ENCODE results near the gene LRRC37A. TPM values are rescaled to one million over a fixed set of nuclear protein-coding genes. Genes with fewer than 3 reads are reported as not detected.
A peak's percentile ranks its signal among the peaks of the same experiment; 100 is the strongest.
"Not testable (repeated sequence)": the region's sequence is repeated elsewhere in the genome, so short reads cannot be mapped to it uniquely, and the experiment has no call there.

The LRRC37A gene
- total RNA-seq, 1 donor from 2014 or later = 11.5 TPM

DNA sequence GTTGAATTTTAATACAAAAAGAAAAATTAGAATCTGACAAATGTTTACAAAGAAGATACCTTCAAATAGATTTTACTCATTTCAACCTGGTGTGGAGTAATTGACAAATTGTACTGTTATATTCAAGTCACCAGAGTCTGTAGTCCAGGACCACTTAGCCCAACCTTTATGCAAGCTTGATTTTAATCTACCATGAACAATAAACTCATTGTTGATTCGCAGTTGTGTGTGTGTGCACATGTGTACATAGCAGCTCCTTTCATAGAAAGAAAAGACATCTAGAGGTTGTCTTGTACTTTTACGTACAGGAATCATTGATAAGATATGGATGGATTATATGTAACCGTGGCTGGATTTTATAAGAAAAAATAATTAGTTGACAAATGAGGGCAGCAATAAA is 20.7 kb upstream of the LRRC37A start:
- H3K36me3 Mint-ChIP-seq (ENCODE audit: unreplicated experiment) = no peaks in the 10 kb centered on the region
- H3K27me3 Mint-ChIP-seq (ENCODE audit: unreplicated experiment) = peaks cover 2% of the 10 kb centered on the region
- TF ChIP-seq, protein P1, sequence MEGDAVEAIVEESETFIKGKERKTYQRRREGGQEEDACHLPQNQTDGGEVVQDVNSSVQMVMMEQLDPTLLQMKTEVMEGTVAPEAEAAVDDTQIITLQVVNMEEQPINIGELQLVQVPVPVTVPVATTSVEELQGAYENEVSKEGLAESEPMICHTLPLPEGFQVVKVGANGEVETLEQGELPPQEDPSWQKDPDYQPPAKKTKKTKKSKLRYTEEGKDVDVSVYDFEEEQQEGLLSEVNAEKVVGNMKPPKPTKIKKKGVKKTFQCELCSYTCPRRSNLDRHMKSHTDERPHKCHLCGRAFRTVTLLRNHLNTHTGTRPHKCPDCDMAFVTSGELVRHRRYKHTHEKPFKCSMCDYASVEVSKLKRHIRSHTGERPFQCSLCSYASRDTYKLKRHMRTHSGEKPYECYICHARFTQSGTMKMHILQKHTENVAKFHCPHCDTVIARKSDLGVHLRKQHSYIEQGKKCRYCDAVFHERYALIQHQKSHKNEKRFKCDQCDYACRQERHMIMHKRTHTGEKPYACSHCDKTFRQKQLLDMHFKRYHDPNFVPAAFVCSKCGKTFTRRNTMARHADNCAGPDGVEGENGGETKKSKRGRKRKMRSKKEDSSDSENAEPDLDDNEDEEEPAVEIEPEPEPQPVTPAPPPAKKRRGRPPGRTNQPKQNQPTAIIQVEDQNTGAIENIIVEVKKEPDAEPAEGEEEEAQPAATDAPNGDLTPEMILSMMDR (IDR thresholded peaks at IDR 0.05; ENCODE audit: partially characterized antibody, unreplicated experiment) = no peak
- H3K4me3 Mint-ChIP-seq (ENCODE audit: unreplicated experiment) = no peak overlapping the region
- H3K27ac Mint-ChIP-seq (ENCODE audit: unreplicated experiment) = no peak overlapping the region
- no peak for DNase-seq
- no peaks in the 10 kb centered on the region for H3K4me1 Mint-ChIP-seq (ENCODE audit: low read depth, unreplicated experiment)
- peaks cover 3% of the 10 kb centered on the region for H3K9me3 Mint-ChIP-seq (ENCODE audit: unreplicated experiment)

DNA sequence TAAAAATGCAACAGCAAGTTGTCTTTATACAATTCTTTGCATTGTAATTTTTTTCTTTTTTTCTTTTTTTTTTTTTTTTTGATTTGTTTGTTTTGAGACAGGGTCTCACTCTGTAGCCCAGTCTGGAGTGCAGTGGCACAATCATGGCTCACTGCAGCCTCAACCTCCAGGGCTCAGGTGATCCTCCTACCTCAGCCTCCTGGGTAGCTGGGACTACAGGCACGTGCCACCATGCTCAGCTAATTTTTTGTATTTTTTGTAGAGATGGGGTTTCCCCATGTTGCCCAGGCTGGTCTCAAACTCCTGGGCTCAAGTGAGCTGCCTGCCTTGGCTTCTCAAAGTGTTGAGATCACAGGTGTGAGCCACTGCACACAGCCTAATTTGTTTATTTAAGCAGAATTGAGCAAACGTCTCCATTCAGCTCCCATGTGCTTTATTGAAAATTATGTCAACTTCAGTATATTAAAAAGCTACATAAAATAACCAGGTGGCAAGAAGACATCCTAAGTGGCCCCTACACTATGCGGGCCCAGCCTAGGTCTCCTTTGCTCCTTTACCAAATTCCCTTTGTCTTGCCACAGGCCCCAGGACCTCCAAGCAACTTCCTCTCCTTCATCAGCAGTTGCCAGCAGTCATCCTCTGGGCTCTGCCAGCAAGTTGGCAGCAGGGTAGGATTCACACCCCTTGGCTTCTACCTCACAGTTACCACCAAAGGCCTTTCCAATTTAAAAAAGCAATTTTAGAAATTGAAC is 18.0 kb upstream of the LRRC37A start:
- H3K36me3 Mint-ChIP-seq (ENCODE audit: unreplicated experiment); H3K27ac Mint-ChIP-seq (ENCODE audit: unreplicated experiment); H3K4me1 Mint-ChIP-seq (ENCODE audit: low read depth, unreplicated experiment); H3K27me3 Mint-ChIP-seq (ENCODE audit: unreplicated experiment); H3K4me3 Mint-ChIP-seq (ENCODE audit: unreplicated experiment); H3K9me3 Mint-ChIP-seq (ENCODE audit: unreplicated experiment); DNase-seq: not testable (repeated sequence)

DNA sequence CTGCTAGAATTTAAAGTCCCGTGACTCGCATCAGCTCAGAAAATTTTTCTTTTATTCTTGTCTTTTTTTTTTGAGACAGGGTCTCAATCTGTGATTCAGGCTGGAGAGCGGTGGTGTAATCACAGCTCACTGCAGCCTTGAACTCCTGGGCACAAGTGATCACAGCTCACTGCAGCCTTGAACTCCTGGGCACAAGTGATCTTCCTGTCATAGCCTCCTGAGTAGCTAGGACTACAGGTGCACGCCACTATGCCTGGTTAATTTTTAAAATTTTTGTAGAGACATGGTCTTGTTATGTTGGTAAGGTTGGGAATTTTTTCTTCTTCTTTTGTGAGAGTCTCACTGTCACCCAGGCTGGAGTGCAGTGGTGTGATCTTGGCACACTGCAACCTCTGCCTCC is 13.6 kb upstream of the LRRC37A start:
- H3K4me1 Mint-ChIP-seq (ENCODE audit: low read depth, unreplicated experiment) = peaks cover 16% of the 10 kb centered on the region
- not testable (repeated sequence) for H3K27me3 Mint-ChIP-seq (ENCODE audit: unreplicated experiment); H3K27ac Mint-ChIP-seq (ENCODE audit: unreplicated experiment); H3K36me3 Mint-ChIP-seq (ENCODE audit: unreplicated experiment); DNase-seq; H3K4me3 Mint-ChIP-seq (ENCODE audit: unreplicated experiment); H3K9me3 Mint-ChIP-seq (ENCODE audit: unreplicated experiment)

DNA sequence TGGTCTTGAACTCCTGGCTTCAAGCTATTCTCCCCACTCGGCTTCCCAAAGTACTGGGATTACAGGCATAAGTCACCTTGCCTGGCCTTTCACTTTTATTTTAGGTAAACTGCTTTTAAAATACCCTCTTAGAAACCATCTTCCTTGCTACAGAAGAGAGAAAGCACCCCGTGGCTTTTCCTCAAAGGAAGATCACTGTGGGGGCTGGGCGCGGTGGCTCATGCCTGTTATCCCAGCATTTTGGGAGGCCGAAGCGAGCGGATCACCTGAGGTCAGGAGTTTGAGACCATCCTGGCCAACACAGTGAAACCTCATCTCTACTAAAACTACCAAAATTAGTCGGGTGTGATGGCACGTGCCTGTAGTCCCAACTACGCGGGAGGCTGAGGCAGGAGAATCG is 12.3 kb upstream of the LRRC37A start:
- H3K9me3 Mint-ChIP-seq (ENCODE audit: unreplicated experiment); H3K27ac Mint-ChIP-seq (ENCODE audit: unreplicated experiment): not testable (repeated sequence)

DNA sequence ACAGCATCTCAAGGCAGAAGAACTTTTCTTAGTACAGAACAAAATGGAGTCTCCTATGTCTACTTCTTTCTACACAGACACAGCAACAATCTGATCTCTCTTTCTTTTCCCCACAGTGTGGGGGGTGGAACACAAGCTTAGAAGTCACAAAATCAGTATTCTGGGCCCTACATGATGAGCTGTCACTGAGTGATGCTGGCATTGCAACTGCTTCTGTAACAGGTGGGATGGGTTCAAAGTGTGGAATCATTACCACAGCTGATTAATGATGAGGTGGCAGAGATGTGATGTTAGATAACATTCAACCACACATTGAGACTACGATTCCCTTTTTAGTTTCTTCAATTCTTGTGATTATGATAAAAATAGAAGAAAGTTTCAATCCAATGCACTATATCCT is 10.5 kb upstream of the LRRC37A start:
- not testable (repeated sequence) for H3K27me3 Mint-ChIP-seq (ENCODE audit: unreplicated experiment); DNase-seq; H3K9me3 Mint-ChIP-seq (ENCODE audit: unreplicated experiment); H3K4me3 Mint-ChIP-seq (ENCODE audit: unreplicated experiment); H3K36me3 Mint-ChIP-seq (ENCODE audit: unreplicated experiment)
- Mint-ChIP-seq H3K27ac (ENCODE audit: unreplicated experiment) (peak overlapping the region; percentile 44), H3K4me1 (ENCODE audit: low read depth, unreplicated experiment) (peaks cover 20% of the 10 kb centered on the region)

More for the DNA sequence above, 12.3 kb upstream of the LRRC37A start:
- H3K27me3 Mint-ChIP-seq (ENCODE audit: unreplicated experiment); DNase-seq; H3K36me3 Mint-ChIP-seq (ENCODE audit: unreplicated experiment); H3K4me3 Mint-ChIP-seq (ENCODE audit: unreplicated experiment): not testable (repeated sequence)
- H3K4me1 Mint-ChIP-seq (ENCODE audit: low read depth, unreplicated experiment) = peaks cover 20% of the 10 kb centered on the region

DNA sequence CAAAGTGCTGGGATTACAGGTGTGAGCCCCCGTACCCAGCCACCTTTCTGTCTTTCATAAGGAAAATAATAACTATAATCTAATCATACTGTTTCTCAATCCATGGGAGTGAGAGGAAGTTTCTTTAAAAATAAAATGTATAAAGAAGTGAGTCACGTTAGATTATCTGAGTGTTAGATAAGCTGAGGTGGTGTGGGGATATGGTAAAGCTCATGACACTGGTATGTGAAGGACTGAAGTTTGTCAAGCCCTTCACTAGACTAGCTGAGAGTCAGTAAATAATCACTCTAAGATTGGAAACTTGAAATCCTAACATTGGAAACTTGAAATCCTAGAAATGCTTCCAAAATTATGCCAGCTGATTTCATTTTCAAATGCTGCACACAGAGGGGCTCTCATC is 9.4 kb upstream of the LRRC37A start:
- H3K27me3 Mint-ChIP-seq (ENCODE audit: unreplicated experiment); H3K36me3 Mint-ChIP-seq (ENCODE audit: unreplicated experiment); H3K4me3 Mint-ChIP-seq (ENCODE audit: unreplicated experiment); H3K9me3 Mint-ChIP-seq (ENCODE audit: unreplicated experiment); H3K27ac Mint-ChIP-seq (ENCODE audit: unreplicated experiment); DNase-seq: not testable (repeated sequence)
- H3K4me1 Mint-ChIP-seq (ENCODE audit: low read depth, unreplicated experiment) = peaks cover 15% of the 10 kb centered on the region

DNA sequence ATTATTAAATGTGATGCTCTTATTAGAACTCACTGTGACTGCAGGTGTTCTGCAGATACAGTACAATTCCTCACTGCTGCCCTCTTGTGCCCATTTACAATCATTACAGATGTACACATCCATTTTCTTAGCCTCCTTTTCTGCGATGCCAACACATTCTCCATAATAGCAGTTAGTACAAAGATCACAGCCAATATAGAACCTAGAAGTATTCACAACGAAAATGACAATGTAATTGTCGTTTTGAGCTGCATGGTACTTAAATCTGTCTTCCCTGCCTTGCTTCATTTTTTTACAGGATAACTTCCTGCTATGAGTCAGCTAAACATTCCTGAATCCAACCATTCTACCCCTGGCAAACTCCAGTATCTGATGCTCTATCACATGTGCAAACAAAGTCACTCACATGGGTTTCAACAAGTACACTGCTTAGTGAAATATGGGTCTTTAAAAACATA is 8.1 kb upstream of the LRRC37A start:
- H3K9me3 Mint-ChIP-seq (ENCODE audit: unreplicated experiment); DNase-seq; H3K27me3 Mint-ChIP-seq (ENCODE audit: unreplicated experiment); H3K27ac Mint-ChIP-seq (ENCODE audit: unreplicated experiment); H3K36me3 Mint-ChIP-seq (ENCODE audit: unreplicated experiment): not testable (repeated sequence)
- Mint-ChIP-seq H3K4me3 (ENCODE audit: unreplicated experiment) (peak overlapping the region; percentile 0), H3K4me1 (ENCODE audit: low read depth, unreplicated experiment) (peaks cover 15% of the 10 kb centered on the region)
- TF ChIP-seq, protein P1 (IDR thresholded peaks at IDR 0.05; ENCODE audit: partially characterized antibody, unreplicated experiment) = peak; percentile 83

DNA sequence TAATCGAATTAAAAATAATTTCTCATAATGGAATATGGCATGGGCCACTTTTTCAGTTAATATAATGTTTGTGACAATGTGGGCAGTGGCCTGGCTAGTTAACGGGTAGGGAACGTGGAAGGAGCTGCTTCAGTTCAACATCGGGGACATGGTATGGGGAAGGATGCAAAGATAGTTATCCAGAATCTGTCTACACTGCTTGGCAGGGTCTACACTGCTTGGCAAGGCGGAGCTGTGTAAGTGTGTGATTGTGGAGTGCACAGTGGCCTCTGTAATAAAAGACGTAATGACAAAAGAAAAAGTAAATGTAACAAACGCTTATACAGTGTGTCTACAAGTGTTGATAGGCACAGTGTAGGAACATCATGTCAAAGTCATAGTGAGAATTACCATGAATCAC is 7.3 kb upstream of the LRRC37A start:
- H3K36me3 Mint-ChIP-seq (ENCODE audit: unreplicated experiment); DNase-seq; H3K27ac Mint-ChIP-seq (ENCODE audit: unreplicated experiment); H3K4me3 Mint-ChIP-seq (ENCODE audit: unreplicated experiment); H3K9me3 Mint-ChIP-seq (ENCODE audit: unreplicated experiment); H3K27me3 Mint-ChIP-seq (ENCODE audit: unreplicated experiment): not testable (repeated sequence)
- H3K4me1 Mint-ChIP-seq (ENCODE audit: low read depth, unreplicated experiment) = peaks cover 15% of the 10 kb centered on the region

DNA sequence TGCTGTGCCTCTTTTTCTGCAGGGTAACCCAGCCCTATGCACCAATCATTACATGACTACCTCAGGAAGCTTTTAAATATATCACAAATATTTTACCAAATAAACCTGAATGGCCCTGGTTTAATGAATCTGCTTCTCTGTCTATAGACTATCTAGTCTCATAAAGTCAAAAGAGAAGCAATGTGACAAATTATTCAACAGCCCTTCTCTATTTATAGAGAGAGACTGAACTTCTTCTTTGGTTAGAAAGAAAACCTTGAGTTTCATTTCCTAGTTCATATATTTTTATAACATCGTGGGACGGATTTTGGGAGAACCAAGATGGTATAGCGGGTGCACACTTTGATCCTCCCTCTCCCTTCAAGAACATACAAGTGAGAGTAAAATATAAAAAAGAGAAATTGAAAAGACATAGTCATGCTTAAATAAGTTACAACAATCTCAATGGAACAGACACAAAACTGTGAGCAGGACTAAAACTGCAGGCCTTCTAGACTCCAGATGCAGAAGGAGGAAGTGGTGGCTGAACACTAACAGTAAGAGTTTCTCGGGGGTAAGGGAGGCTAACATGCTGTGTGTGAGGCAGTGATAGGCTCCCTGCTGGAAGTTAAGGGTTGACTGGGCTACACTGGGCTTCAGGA is 3.9 kb upstream of the LRRC37A start:
- H3K27ac Mint-ChIP-seq (ENCODE audit: unreplicated experiment); H3K36me3 Mint-ChIP-seq (ENCODE audit: unreplicated experiment); H3K9me3 Mint-ChIP-seq (ENCODE audit: unreplicated experiment); H3K4me1 Mint-ChIP-seq (ENCODE audit: low read depth, unreplicated experiment); H3K4me3 Mint-ChIP-seq (ENCODE audit: unreplicated experiment); H3K27me3 Mint-ChIP-seq (ENCODE audit: unreplicated experiment); DNase-seq: not testable (repeated sequence)

DNA sequence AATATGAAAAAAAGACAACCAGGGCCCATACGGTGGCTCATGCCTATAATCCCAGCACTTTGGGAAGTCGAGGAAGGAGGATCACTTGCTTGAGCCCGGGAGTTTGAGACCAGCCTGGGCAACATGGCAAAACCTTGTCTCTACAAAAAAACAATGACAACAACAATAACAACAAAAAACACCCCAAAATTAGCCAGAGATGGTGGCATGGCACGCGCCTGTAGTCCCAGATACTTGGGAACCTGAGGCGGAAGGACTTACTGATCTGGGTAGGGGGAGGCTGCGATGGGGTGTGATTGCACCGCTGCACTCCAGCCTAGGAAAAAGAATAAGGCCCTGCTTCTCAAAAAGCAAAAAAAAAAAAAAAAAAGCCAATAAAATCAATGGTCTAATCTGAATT is 3.3 kb upstream of the LRRC37A start:
- H3K27ac Mint-ChIP-seq (ENCODE audit: unreplicated experiment); H3K9me3 Mint-ChIP-seq (ENCODE audit: unreplicated experiment); H3K4me1 Mint-ChIP-seq (ENCODE audit: low read depth, unreplicated experiment); H3K27me3 Mint-ChIP-seq (ENCODE audit: unreplicated experiment); H3K36me3 Mint-ChIP-seq (ENCODE audit: unreplicated experiment); H3K4me3 Mint-ChIP-seq (ENCODE audit: unreplicated experiment): not testable (repeated sequence)
- peak; percentile 8 for DNase-seq

All from glutamatergic neuron (in vitro differentiated cells).